Colonic mucosa (tissue), 4 donors: ENCODE data around the gene CES3. TPM values are rescaled to one million over a fixed set of nuclear protein-coding genes. Genes with fewer than 3 reads are reported as not detected.

Source experiments
- DNase-seq: peaks from one replicate; pipeline ENCODE4 v3.0.0-alpha.2; 2020
- H3K27ac ChIP-seq: fragments of 200-600 bp; one replicate; pipeline ENCODE4 v1.8.0; 2021
- H3K27me3 ChIP-seq: fragments of 200-600 bp; one replicate; pipeline ENCODE4 v1.8.0; 2021
- H3K36me3 ChIP-seq: fragments of 200-600 bp; one replicate; pipeline ENCODE4 v1.8.0; 2021
- H3K4me1 ChIP-seq: fragments of 200-600 bp; one replicate; pipeline ENCODE4 v1.8.0; 2021; ENCODE audit warnings: mild to moderate bottlenecking
- H3K4me3 ChIP-seq: fragments of 200-600 bp; one replicate; pipeline ENCODE4 v1.8.0; 2021
- H3K9ac ChIP-seq, 2 donors: one replicate each; pipeline ENCODE4 v1.7.0; 2013; ENCODE audit warnings: control low read depth in 2 of 2, low read depth in 2 of 2, low read length in 2 of 2
- H3K9me3 ChIP-seq: fragments of 200-600 bp; one replicate; pipeline ENCODE4 v1.8.0; 2021
- CTCF ChIP-seq: fragments of 200-600 bp; IDR thresholded peaks from one replicate; pipeline ENCODE4 v1.8.0; 2022; ENCODE audit warnings: antibody characterized with exemption, mild to moderate bottlenecking
- intact Hi-C: fragments of 100-400 bp; cut with DNase I; formaldehyde crosslinking; loops from one replicate; pipeline ENCODE4 v1.14.1; 2022
- total RNA-seq, 2 donors: library from RNA; stranded (reverse); fragmentation: NEBNext Ultra II Directional in 1 of 2; extraction: Animal tissue kit (Norgen Biotek cat#: 25700) in 1 of 2; gene quantifications; one replicate each; pipeline ENCODE4 v1.2.1, GENCODE V29; 2021
- donor health status: healthy.
- donor health status: DM: no; HTN: no; CAD: no.
- donor health status: DM: no; HTN: no; CAD: no.

CES3 gene
- total RNA-seq, 2 donors from 2014 or later, result 136 to 169 TPM

- intact Hi-C loops, result no loop called here
- H3K4me1 ChIP-seq, result peaks cover 20% of the 10 kb centered on the region
- H3K9me3 ChIP-seq, result no peaks in the 10 kb centered on the region
- H3K9ac ChIP-seq, result peak overlapping the region in 1 of 2 donors; percentile 99
- H3K27me3 ChIP-seq, result no peaks in the 10 kb centered on the region
- peak overlapping the region; percentile 86 for H3K27ac ChIP-seq
- DNase-seq, result no peak
- peaks cover 15% of the 10 kb centered on the region for H3K36me3 ChIP-seq
- peak overlapping the region; percentile 94 for H3K4me3 ChIP-seq
- TF ChIP-seq CTCF, result no peak
Measured at GRCh38 chr16:66936889-66937554, 24.0 kb upstream of the CES3 start.

GRCh38 chr16:66937725-66938337, 23.2 kb upstream of the CES3 start:
- H3K36me3 ChIP-seq, result peaks cover 21% of the 10 kb centered on the region
- H3K27ac ChIP-seq, result peak overlapping the region; percentile 86
- DNase-seq, result no peak

GRCh38 chr16:66939366-66939765, 21.7 kb upstream of the CES3 start:
- Histone ChIP-seq H3K9ac (no peak overlapping the region), H3K9me3 (no peaks in the 10 kb centered on the region), H3K4me3 (no peak overlapping the region), H3K27me3 (no peaks in the 10 kb centered on the region), H3K36me3 (peaks cover 30% of the 10 kb centered on the region), H3K27ac (no peak overlapping the region), H3K4me1 (peaks cover 8% of the 10 kb centered on the region)
- intact Hi-C loops, result no loop called here
- TF ChIP-seq CTCF, result no peak
- DNase-seq, result no peak

More at GRCh38 chr16:66937725-66938337, 23.2 kb upstream of the CES3 start:
- H3K4me3 ChIP-seq, result no peak overlapping the region
- no peak for TF ChIP-seq CTCF
- H3K9me3 ChIP-seq, result no peaks in the 10 kb centered on the region
- H3K9ac ChIP-seq, result peak overlapping the region in 1 of 2 donors; percentile 7
- no peaks in the 10 kb centered on the region for H3K27me3 ChIP-seq
- H3K4me1 ChIP-seq, result peaks cover 16% of the 10 kb centered on the region
- intact Hi-C loops, result no loop called here

GRCh38 chr16:66940236-66940635, 20.8 kb upstream of the CES3 start:
- H3K9me3 ChIP-seq, result no peaks in the 10 kb centered on the region
- no peak overlapping the region for H3K27ac ChIP-seq
- intact Hi-C loops, result no loop called here
- H3K27me3 ChIP-seq, result no peaks in the 10 kb centered on the region
- peaks cover 30% of the 10 kb centered on the region for H3K36me3 ChIP-seq
- no peak for DNase-seq
- TF ChIP-seq CTCF, result no peak
- H3K4me3 ChIP-seq, result no peak overlapping the region
- H3K4me1 ChIP-seq, result peaks cover 8% of the 10 kb centered on the region
- no peak overlapping the region for H3K9ac ChIP-seq

GRCh38 chr16:66942981-66943380, 18.1 kb upstream of the CES3 start:
- TF ChIP-seq CTCF, result no peak
- Histone ChIP-seq H3K4me3 (no peak overlapping the region), H3K9ac (no peak overlapping the region), H3K9me3 (no peaks in the 10 kb centered on the region), H3K4me1 (no peaks in the 10 kb centered on the region), H3K27ac (no peak overlapping the region), H3K36me3 (peaks cover 30% of the 10 kb centered on the region), H3K27me3 (no peaks in the 10 kb centered on the region)
- no peak for DNase-seq
- intact Hi-C loops, result no loop called here
